HG02623 (cell line): ENCODE measurements around the gene USP50.
"Not testable (repeated sequence)": the region's sequence is repeated elsewhere in the genome, so short reads cannot be mapped to it uniquely, and the experiment has no call there.

Experiments
- ATAC-seq: cut with Tn5 transposase; IDR thresholded peaks from one replicate; pipeline ENCODE4 v1.9.1; 2021; ENCODE audit warnings: moderate library complexity; ENCODE audit not compliant: unreplicated experiment

Gene USP50

DNA sequence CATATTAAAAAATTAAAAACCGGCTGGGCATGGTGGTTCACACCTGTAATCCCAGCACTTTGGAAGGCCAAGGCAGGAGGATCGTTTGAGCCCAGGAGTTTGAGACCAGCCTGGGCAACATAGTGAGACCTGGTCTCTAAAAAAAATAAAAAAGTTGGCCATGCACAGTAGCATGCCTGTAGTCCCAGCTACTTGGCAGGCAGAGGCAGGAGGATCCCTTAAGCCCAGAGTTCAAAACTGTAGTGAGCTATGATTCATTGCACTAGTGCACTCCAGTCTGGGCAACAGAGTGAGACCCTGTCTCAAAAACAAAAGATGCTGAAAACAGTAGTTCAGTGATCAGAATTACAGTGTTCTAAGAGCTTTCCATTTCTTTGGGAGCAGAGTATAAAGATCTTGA, 40.8 kb downstream of the USP50 start:
- not testable (repeated sequence) for ATAC-seq

DNA sequence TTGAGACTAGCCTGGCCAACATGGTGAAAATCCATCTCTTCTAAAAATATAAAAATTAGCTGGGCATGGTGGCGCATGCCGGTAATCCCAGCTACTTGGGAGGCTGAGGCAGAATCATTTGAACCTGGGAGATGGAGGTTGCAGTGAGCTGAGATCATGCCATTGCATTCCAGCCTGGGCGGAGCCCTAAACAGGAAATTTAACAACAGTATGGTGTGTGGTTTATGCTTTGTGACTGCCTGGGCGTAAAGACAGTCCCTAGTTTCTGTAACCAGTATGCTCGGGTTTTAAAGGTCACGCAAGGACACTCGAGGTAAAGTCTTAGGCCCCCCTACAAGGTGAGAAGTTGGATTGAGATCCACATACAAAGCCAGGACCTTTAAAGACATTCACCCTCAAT, 43.3 kb downstream of the USP50 start:
- no peak for ATAC-seq

DNA sequence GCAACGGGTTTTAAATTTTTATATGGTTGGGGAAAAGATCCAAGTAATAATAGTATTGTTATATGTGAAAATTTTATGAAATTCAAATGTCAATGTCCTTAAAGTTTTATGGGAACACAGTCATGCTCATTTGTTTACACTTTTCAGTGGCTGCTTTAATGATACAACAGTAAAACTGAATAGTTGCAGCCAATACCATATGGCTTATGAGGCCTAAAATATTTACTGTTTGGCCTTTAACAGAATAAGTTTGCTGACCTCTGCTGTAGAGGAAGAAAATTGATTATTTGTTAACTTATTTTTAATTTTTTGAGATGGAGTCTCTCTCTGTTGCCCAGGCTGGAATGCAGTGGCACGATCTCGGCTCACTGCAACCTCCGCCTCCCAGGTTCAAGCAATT, 44.7 kb downstream of the USP50 start:
- ATAC-seq = no peak

DNA sequence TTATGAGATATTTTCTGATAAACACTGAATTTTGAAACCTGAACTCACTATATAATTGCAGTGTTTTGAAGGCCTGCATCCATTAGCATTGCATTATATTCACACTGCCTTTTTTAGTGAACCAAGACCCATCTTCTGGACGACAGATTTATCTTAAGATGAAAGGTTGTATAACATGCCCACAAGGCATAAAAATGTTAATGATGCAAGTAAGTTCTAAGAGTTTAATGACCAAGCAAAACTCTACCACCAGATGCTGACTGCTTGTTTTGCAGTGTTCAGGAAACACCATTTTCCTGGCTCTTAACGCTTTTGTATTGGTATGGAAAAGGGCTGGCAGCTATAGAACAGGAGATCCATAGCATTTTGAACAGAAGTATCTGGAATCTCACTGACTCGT, 46.1 kb downstream of the USP50 start:
- no peak for ATAC-seq

DNA sequence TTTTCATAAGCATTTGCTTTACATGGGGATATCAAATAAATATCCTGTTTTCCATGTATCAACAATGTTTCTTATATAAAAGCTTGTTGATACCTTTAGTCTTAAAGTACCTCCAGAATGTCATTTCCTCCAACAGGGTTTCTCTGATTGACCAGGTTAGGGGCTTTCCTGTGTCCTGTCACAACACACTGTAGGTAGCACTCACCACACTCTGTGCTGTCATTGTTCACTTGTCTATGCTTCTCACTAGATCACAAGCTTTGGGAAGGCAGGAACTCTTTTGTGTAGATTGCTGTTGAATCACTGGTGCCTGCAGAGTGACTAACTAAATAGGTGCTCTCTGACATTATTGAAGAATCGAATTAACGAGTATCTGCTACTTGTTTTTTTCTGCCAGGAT, 49.8 kb downstream of the USP50 start:
- no peak for ATAC-seq

DNA sequence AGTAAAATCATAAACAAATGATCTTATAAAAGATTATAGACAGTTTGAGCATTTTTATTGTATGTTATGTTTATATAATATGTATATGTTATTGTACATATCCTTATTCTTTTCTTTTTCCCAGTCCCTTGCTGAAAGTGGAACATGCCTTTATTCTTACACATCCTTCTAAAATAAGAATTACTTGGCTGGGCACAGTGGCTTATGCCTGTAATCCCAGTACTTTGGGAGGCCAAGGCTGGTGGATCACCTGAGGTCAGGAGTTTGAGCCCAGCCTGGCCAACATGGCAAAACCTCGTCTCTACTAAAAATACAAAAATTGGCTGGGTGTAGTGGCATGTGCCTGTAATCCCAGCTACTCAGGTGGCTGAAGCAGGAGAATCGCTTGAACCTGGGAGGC, 51.9 kb downstream of the USP50 start:
- ATAC-seq = not testable (repeated sequence)

DNA sequence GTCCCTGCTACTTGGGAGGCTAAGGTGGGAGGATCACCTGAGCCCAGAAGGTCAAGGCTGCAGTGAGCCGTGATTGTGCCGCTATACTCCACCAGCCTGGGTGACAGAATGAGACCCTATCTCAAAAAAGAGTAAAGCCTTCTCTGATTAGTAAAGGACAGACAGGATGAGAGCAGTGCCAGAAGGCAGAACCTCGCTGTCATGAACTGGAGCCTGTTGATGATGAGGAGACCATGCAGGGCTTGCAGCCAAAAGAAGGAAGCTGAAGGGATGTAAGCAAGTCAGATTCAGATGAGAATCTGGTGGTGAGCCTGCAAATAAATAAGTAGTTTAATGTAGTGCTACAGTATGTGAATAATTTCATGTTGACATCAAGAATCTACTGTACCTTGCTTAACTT, 52.8 kb downstream of the USP50 start:
- no peak for ATAC-seq

DNA sequence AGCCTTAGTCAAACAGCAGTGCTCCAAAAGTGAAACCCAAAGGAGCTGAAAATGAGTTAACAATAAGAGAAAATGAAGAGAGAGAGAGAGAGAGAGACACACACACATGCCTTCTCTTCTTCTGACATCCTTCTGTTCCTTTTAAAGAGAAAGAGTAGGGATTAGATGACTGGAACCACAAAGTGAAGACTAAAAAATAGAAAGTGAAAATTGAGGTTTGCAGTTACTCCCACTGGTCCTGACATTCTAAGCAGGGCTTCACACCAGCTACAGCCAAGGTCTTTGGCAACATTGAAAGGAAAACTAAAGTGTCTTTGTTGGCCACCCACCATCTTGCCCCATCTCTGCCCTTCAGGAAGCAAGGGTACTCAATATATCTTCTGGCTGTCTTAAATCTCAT, 59.2 kb downstream of the USP50 start:
- ATAC-seq = no peak

DNA sequence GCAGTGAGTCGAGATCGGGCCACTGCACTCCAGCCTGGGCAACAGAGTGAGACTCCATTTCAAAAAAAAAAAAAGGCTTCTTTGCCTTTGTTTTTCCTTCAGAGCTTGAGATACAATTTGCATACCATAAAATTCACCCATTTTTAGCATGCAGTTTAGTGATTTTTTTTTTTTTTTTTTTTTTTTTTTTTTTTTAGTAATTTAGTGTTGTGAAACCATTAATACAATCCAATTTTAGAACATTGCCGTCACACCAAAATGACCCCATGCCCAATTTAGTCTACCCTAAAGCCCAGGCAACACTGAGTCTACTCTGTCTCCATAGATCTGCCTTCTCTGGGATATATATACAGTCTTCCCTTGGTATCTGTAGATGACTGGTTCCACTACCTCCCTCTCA, 61.1 kb downstream of the USP50 start:
- no peak for ATAC-seq

DNA sequence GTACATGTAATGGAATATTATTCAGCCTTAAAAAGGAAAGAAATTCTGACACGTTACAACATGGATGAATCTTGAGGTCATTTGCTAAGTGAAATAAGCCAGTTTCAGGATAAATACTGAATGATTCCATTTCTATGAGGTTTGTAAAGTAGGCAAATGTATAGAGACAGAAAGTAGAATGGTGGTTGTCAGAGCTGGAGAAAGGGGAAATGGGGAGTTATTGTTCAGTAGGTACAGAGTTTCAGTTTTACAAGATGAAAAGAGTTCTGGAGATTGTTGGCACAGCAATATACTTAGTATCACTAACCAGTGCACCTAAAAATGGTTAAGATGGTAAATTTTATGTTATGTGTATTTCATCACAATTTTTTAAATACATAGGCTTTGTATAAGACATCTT, 61.7 kb downstream of the USP50 start:
- ATAC-seq = no peak

DNA sequence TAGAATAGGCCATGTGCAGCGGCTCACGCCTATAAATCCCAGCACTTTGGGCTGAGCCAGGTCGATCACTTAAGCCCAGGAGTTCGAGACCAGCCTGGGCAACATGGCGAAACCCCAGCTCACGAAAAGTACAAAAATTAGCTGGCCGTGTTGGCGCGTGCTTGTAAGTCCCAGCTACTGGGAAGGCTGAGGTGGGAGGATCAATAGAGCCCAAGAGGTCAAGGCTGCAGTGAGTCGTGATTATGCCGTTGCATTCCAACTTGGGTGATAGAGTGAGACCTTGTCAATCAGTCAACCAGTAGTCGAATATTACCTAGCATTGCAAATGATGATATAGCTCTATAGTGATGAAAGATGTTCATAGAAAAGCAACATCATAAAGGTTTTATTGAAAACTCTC, 70.3 kb downstream of the USP50 start:
- no peak for ATAC-seq

DNA sequence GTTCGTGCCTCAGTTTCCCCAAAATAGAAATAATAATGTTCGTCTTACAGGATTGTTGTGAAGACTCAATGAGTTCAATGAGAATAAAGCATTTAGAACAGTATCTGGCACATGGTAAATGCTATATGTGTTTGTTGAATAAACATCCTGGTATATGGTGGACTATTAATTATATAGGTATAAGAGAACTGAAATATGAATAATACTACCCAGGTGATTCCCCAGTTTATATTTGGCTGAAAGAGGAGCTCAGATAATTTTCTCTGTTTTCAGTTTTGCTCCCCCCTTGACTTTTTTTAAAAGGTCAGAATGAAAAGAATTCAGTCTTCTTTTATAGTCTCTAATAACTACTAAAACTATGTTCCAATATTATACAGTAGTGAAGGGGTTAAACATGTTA, 75.4 kb downstream of the USP50 start:
- ATAC-seq = no peak

DNA sequence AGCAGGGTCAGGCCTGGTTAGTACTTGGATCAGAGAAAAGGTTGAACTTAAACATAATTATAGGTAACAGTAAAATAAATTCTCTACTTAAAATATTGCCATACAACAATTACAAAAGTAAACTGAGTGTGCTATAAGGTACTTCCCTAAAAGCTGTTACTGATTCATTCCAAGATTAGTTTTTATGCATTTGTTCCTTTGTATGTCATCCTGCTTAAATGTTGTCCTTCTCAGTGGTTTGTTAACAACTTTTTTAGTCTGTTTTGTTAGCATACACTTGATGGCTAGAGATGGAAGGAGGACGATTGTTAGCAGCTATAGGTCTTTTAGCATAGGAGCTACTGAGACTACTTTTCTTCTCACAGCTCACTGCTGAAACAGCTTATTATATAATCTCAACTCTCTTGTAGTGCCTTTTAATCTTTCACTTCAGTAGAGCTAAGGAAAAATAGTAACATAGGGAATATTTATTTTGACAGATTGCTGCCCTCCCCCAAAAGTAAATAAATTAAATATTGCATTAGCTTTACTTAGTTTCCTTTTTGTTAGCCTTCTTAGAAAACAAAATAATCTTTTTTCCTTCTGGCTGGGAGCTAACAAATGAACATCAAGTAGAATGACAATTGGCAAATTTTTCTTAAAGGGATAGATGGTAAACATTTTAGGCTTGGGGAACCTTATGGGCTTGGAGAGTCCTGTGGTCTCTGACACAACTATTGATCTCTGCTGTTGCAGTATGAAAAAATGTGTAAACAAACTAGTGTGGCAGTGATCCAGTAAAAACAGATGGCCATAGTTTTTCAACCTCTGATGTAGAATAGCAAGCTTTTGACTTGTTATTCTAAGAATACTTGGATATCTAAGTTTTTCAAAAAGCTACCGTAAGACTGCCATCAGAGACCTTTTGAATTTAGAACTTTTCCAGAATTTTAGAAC, 82.8 kb downstream of the USP50 start:
- no peak for ATAC-seq

DNA sequence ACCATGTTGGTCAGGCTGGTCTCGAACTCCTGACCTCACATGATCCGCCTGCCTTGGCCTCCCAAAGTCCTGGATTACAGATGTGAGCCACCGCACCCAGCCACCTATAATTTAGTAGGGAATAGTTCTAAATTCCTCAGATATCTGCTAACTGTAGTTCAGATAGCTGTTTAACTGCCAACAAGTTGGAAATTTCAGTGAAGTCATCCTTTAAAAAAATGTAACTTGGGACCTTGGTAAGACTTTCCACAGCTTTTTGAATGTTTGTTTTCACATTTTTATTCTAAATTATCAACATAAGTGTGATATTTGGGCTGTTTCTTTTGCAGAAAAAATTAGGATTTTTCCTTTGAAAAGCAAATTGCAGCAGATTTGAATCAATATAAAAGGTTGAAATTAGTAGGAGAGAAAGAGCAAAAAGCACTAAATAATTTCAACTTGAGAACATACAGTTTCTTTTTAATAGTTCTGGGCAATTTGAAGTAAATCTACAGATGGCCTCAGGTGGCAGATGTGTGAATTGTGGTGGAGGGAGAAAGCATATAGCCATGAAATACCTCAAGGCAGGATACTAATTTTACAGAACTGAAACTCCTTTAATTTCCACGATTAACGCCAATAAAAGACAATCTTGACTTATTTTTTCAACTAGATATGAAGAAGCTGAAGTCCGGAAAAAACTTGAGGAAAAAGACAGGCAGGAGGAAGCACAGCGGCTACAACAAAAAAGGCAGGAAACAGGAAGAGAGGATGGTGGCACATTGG, 87.9 kb downstream of the USP50 start:
- ATAC-seq = no peak

DNA sequence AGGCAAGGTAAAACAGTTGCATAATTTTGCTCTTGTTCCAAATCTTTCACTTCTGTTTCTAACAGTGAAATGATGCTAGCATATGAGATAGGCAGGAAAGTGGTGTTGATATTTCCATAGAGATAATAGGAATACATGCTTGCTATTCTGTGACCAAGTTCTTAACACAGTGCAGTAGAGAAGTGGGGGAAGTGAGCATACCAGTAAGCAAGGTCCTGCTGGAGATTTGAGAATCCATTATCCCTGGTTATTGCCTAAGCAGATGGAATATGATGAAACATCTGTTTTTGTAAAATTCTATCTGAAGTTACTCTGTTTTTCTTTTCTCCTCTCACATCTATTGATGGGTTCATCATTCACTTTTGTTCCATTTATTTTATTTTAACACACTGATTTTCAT, 93.5 kb downstream of the USP50 start:
- no peak for ATAC-seq
